ENCODE data around the gene RNF225.
A peak's percentile ranks its signal among the peaks of the same experiment; 100 is the strongest.
"Not testable (repeated sequence)": the region's sequence is repeated elsewhere in the genome, so short reads cannot be mapped to it uniquely, and the experiment has no call there.

The RNF225 gene

DNA sequence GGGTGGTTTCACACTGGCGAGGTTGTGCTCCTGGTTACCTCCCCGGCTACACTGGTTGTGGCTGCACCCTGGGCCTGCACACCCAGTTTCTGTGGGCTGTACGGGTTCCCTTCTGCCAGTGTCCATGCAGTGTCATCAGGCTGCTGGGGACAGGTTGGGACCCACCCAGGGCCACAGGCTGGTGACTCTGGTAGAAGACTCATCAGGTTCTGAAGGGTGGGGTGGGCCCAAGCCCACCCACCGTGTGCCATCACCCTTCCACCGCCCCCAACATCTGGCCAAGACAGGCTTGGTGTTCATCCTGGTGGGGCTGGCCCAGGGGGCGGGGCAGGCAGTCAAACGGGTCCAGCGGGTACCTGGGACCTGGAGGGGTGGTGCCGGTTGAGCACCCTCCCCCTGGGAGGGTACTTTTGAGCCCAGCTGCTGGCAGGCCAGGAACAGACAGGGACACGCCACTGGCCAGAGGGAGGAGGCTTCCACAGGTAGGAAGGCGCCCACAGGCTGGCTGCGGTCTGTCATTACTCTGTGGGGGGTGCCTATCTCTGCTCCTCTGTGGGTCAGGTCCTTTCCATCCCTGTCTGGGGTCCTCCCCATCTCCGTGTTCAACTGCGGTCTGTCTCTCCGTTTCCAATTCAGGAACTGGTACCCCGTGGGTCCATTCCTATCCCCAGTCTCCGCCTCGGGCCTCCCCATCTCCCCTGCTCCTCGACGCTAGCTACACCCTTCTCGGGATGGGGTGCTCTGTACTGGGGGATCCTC is at the start of gene RNF225:
RNF225 (plus strand) TSS at position 437 of the 759 bp plus-strand sequence. CDS start 434 bp downstream, outside the sequence.
- no peak for DNase-seq

DNA sequence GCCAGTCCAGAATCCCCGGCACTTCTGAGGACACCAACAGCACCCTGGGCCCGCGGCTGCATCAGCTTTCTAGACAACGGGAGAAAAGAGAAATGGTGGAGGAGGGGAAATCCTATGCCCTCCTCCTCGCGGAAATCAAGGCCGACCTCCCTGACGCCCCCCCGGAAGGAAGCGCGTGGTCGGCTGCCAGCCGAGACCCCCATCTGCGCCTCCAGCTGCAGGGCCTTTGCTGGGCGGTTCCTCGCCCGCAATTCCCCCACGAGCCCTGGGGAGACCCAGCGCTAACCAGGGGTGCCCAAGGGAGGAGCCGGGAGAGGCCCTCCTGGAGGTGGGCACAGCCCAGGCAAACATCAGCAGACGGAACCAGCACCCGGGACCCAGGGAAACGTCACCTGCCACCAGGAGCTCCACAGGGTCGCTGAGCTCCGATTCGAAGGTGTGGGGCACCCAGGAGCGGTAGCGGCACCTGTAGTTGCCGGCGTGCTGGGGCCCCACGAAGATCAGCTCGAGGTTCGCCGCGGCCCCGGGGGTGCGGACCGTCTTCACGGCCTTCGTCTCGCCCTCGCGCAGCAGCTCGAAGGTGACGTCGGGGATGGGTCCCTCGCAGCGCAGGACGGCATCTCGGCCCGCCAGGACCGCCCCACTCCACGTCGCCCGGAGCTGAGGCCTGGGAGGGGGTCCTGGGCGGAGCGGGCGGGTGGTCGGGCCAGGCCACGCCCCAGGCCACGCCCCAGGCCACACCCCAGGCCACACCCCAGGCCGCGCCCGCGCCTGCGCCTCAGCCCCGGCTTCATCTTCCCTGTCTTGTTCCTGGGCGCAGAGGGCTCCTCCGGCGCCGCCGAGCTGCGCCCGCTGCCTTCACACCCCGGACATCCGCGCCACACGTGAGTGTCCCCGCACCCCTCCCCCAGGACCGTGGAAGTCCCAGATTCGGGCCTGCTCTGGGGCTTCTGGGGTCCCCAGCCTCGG is 48.2 kb upstream of the RNF225 start:
- peak; percentile 65 for DNase-seq

GRCh38 chr19:58348080-58348479 is 47.4 kb upstream of the RNF225 start:
- DNase-seq: not testable (repeated sequence)

DNA sequence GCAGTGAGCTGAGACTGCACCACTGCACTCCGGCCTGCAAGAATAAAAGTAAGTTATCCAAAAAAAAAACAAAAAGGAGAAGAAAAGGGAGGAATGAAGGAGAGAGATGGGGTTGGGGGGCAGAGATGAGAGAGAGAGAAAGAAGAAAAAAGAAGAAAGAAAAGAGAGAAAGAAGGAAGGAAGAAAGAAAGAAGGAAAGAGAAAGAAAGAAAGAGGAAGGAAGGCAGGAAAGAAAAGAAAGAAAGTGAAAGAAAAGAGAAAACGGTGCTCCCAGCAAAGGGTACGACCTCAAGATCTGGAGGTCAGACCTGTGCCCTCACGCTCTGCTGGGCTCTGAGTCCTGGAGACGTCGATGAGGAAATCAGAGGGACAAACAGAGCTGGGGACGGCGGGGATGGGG is 45.9 kb upstream of the RNF225 start:
- no peak for DNase-seq

DNA sequence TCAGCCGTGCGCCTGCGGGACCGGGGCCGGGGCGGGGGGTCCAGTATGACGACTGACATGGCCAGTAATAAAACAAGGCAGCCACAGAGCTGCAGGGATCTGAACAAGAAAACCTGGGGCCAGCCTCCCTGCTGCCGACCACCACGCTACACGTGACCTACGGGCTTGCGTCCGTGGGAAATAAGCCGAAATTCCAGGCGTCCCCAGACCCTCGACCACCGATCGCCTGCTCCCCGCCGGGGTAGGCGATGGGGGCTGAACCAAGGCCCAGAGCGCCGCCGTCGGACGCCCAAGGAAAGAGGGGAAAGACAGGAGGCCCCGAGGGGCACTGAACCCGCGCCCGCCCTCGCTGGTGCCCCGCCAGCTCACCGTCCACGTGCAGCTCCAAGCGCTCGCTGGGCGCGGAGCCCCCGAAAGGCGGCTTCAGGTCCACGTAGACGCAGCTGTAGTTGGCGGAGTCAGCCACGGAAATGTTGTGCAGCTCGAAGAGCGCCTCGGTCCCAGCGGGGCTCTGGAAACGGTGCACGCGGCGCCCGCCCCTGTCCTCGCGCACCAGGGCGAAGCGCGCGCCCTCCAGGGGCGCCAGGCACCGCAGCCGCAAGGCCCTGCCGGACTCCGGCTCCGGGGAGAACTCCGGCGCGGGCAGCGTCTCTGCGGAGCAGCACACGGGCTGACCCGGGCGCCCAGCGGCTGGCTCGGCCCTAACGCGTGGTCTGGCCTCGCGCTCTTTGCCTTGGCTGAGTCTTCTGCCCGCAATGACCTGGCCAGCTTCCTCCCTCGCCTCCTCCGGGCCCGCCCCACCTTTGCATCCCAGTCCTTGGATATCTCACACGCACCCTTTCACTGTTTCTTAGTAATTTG is 45.2 kb upstream of the RNF225 start:
- no peak for DNase-seq

DNA sequence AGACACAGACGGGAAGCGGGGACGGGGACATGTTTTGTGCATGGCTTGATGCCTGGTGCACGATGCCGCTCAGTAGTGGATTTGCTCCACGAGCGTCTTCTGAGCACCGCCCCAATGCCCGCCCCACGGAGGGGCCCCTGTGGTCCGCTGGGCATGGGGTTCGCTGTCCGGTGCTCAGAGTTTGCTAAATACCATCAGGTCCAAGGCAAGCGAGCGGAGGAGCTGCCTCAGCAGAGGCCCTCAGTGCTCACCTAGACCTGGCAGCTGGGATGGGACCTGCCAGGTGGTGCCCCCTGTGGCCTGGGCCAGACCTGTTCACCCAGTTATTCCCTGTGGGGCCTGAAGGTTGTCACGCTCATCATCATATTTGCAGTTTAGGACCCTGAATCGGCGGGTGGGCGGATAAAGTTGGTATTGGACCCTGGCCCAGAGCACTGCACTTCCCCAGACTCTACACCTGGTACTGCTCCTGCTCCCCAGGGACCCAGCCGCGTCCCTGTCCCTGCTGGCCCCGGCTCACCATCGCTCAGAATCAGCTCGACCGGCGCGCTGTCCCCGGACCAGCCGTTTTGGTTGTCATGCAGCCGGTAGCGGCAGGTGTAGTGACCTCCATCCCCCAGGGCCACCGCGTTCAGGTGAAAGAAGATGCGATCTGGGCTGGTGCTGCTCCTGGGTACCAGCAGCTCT is 44.4 kb upstream of the RNF225 start:
- no peak for DNase-seq

- DNase-seq: no peak
Observed at GRCh38 chr19:58351558-58351878, 43.9 kb upstream of the RNF225 start.

GRCh38 chr19:58351990-58352755 is 43.3 kb upstream of the RNF225 start:
- DNase-seq: no peak

GRCh38 chr19:58352760-58353671 is 42.4 kb upstream of the RNF225 start, which contains the start of gene A1BG:
Gene A1BG, minus strand, starts transcription at chr19:58353492. Its CDS starts 55 bp downstream, at chr19:58353437.
- DNase-seq: no peak

GRCh38 chr19:58353717-58354477 is 41.6 kb upstream of the RNF225 start:
- DNase-seq: no peak

GRCh38 chr19:58354478-58355030 is 40.9 kb upstream of the RNF225 start:
- no peak for DNase-seq

- DNase-seq: no peak
Observed at GRCh38 chr19:58355215-58355796, 40.1 kb upstream of the RNF225 start.

DNA sequence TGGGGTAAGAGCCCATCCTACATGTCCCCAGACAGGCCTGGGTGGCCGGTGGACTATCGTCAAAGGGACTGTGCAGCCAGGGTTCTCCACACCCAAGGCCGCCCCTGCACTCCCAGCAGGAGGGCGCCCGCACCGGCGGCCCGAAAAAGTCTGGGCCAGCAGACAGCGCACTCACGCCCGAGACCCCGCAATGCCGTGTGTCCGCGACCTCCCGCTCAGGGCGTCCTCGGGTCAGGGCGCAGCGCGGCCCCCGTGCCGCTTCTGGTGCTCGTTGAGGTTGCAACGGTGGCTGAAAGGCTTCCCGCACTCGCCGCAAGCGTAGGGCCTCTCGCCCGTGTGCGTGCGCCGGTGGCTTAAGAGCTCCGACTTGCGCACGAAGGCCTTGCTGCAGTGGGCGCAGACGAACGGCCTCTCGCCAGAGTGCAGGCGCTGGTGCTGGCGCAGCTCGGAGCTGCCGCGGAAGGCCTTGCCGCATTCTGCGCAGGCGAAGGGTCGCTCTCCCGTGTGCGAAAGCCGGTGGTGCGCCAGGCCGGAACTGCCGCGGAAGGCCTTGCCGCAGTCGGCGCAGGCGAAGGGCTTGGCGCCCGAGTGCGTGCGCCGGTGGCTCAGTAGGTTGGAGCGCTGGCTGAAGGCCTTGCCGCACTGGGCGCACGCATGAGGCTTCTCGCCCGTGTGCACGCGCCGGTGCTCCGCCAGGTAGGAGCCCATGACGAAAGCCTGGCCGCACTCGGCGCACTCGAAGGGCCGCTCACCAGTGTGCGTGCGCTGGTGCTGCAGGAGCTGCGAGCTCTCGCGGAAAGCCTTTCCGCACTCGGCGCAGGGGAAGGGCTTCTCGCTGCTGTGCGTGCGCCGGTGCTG is 39.3 kb upstream of the RNF225 start:
- peak; percentile 25 for DNase-seq

- DNase-seq: no peak
Observed at GRCh38 chr19:58356766-58357480, 38.5 kb upstream of the RNF225 start.

DNA sequence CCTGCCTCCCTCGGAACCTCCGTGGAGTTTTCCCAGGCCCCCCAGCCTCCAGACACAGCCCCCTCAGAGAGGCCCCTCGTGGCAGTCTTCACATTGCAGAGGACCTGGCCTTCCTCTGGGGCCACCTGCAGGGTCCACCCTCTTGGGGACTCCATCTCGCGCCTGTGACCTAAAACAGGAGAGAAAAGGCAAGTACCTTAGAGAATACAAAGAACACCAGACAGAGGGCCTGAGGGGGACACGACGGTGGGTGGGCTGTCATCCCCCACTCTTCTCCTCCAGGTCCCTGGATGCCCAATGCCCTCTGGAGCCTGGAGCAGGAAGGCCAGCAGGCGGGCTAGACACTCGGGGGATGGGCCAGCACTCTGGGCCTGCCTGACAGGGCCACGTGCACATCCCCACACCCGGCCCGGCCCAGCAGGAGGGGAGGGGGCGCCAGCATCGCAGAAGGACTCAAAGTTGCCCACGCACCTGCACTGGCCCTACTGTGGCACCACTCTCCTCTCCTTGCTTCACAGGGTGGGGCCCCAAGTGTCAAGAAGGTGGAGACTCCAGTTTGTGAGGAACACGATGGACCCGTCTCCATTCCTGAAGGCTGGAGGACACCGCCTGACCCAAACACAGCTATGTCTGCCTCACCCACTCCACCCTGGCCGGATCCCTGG is 37.8 kb upstream of the RNF225 start:
- no peak for DNase-seq

DNA sequence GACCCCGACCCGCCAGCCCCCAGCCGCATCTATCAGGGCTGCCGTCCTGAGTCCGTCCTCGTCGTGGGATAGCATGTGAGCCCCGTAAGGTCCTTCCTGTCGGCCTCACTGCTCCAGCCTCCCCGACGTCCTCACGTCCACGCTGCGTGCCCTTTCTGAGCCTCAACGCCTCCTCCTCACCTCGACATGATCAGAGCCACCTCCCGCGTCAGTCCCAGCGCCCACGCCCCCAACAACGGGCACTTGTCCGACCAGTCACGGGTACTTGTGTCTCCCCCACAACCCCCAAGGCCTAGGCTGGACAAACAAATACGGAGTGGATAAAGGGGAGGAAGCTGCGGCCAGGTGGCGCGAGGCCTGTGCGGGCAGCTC is 33.6 kb upstream of the RNF225 start:
- peak; percentile 55 for DNase-seq
